ENCODE data around the gene SYT17.

SYT17 gene

GRCh38 chr16:19269098-19269497 is 101.1 kb downstream of the SYT17 start:
- DNase-seq: no peak

DNA sequence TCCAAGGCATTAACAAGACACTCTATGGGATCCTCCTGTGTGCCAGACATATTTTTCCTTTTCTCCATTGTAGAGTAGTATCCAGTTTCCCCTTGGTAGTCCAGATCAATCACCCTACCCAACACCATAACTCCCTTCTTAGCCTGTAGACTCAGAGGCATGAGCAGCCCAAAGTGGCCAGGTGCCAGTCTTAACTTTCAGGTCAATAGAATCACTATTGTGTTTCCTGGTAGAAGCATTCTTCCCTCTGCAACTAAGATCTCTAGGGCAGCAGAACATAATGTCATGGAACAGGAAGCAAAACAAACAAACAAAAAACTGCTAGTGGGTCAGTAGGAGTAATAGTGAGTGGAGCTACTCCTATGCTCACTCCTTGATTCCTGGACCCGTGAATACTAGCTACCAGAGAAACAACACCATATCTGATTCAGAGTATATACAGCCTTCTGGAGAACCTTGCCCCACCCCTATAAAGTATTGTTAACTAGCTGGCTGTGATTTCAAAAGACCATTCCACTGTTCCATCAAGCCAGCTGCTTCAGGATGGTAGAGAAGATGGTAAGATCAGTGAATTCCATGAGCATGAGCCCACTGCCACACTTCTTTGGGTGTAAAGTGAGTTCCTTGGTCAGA is 106.2 kb downstream of the SYT17 start:
- no peak for DNase-seq

DNA sequence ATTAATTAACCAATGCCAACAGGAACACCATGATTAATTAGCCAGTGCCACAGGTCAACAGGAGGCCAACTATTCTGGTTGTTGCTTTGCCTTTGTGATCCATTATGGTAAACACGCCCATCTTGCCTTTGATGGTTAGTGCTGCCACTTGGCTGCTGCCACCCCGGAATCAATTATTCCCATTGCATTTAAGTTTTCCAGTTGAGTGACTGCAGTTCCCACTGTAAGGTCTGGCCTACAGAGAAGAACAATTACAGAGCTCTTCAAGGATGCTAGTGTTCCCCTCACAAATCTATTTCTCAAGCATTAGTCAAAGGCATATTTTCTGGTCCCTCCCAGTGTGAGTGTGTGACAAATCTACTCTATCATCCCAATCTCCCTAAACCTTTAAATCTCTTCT is 110.4 kb downstream of the SYT17 start:
- no peak for DNase-seq

- DNase-seq: no peak
These were observed 113.2 kb downstream of the SYT17 start for GRCh38 chr16:19281246-19281645.

DNA sequence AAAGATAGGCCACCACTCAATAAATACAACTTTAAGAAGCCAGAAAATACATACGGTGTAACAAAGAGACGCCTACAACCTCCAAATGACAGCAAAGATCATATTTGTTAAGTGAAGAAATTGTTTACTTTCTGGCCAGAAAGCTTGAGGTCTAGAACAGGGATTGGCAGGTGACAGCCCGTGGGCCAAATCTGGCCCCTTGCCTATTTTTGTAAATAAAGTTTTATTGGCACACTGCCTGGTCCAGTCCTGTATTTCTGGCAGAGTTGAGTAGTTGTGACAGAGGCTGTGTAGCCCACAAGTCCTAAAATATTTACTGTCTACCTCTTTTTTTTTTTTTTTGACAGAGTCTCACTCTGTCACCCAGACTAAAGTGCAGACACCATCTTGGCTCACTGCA is 114.1 kb downstream of the SYT17 start:
- DNase-seq: no peak

- DNase-seq: peak; percentile 4
These were observed 115.6 kb downstream of the SYT17 start for GRCh38 chr16:19283637-19284036.

DNA sequence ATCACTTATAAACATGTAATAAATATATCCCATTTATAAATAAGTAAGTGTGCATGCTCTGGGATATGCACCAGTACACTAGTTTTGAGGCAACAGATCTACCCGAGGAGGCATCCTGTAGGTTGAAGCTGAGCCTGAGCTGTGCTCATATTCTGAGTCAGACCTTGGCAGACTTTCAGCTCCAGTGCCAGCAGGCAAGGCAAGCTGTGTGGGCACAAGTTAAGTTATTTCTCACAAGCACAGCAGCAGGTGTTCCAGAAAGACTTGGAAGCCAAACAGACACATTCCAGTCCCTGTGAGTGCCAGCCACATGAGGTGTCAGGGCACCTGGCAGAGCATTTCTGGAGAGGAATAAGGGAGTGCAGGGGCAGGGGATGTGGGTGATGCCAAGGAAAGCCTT is 116.2 kb downstream of the SYT17 start:
- DNase-seq: peak; percentile 13

DNA sequence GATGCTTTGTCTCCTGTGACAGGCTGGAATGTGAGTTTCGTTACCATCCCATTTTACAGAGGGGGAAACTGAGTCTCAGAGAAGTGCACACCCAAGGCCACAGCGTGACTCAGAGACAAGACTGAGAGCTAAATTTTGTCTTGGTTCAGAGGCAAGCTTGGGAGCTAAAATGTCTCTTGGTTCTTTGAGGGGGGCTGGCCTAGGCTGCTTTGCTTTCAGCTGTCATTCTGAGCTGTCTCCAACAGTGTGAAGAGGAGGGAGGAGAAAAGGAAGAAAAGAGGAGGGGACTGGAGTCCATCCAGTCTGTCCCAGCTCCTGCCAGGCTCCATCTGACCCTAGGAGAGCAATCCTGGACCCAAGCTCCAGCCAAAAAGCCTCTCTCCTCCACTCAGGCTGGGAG is 117.4 kb downstream of the SYT17 start, which contains the start of gene CLEC19A:
Gene CLEC19A (plus strand): TSS at position 301 of the 400 bp plus-strand sequence. CDS start 121 bp downstream, outside the sequence.
- no peak for DNase-seq

DNA sequence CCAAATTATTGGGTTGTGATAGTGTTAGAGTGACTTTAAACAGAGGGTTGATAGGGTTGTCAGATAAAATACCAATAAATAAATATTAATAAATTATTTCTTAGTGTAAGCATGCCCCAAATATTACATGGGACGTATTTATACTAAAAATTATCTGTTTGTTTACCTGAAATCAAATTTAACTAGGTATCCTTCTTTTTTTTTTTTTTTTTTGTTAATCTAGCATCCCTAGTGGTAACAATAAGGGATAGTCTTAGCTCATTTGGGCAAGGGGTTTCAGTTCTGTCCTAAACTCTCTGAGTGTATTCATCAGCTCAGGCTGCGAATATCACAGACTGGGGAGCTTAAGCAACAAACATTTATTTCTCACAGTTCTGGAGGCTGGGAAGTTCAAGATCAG is 118.8 kb downstream of the SYT17 start:
- no peak for DNase-seq

DNA sequence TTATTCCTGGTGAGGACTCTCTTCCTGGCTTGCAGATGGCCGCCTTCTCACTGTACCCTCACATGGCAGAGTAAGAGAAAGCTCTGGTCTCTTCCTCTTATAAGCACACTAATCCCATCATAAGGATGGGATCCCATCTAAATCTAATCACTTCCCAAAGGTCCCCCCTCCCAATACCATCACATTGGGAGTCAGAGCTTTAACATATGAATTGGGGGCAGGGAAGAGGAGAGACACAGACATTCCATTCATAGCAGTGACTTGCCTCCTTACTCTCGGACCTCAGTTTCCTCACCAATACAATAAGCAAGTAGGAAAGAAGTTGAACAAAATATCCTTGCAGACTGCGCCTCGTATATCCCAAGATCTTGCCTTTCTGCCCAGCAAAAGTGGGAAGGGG is 119.2 kb downstream of the SYT17 start:
- DNase-seq: no peak

DNA sequence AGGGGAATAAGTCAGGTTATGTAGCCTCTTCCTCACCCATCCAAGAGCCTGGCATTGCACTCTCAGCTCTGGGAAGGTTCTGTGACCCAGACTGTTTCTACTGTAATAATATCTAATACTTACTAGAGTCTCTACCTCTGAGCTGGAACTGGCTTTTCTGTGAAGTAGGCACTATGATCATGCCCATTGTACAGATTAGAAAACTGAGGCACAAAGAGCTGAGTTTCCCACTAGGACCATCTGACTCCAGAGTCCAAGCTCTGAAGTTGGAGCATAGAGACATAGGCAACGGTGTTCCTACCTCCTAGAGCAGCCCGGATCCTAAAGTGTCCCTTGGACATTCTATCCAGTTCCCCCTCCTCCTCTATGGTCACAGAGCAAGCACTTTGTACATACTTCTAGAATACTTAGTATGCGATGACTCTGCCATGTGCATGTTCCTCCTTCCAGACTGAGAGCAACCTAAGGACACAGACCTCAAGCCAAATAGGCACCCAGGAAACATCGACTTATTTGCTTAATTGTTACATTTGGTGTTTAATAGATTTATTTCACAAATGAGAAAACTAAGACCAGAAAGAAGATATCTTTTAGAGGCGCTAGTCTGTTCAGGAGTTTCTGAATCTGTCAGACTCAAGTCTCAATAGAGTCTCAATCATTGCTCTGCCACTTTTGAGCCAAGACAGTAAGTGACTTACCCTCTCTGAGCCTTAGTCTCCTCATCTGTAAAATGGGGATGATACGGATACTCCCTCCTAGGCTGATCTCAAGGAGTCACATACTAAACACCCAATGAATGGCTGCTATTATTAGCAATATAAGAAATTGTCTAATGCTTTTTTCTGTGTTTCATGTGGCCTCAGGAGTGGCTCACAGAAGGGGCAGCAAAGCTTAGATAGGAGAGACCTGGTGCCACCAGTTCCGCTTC is 121.1 kb downstream of the SYT17 start:
- DNase-seq: no peak

- no peak for DNase-seq
These were observed 121.9 kb downstream of the SYT17 start for GRCh38 chr16:19289811-19290485.

DNA sequence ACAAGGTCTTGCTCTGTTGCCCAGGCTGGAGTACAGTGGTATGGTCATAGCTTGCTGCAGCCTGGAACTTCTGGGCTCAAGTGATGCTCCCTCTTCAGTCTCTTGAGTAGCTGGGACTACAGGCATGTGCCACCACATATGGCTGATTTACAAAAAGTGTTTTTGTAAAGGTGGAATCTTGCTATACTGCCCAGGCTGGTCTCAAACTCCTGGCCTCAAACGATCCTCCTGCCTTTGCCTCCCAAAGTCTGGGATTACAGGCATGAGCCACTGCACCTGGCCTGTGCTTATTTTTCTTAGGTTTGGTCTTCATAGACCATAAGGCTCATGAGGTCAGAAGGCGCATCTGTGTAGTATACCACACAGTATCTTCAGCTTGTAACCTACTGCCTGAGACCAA is 122.8 kb downstream of the SYT17 start:
- DNase-seq: no peak

- peak; percentile 10 for DNase-seq
These were observed 123.4 kb downstream of the SYT17 start for GRCh38 chr16:19291475-19291874.

GRCh38 chr16:19292186-19292585 is 124.1 kb downstream of the SYT17 start:
- no peak for DNase-seq

- peak; percentile 40 for DNase-seq
These were observed 126.2 kb downstream of the SYT17 start for GRCh38 chr16:19294156-19294649.

DNA sequence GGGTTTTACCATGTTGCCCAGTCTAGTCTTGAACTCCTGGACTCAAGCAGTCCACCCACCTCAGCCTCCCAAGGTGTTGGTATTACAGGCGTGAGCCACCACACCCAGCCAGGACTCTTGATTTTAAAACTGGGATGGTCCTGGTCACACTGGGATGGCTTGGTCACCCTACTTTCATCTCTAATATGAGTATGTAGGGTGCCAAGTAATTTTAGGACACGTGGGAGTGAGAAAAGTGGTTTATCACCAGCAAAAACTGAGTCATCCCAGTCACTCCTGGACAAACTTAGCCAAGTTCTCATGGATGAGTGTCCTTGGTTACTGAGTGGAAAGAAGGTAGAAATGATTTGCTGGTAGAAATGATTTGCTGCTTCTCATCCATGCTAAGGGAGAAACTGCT is 127.4 kb downstream of the SYT17 start:
- peak; percentile 8 for DNase-seq

- no peak for DNase-seq
These were observed 129.4 kb downstream of the SYT17 start for GRCh38 chr16:19297454-19297853.

DNA sequence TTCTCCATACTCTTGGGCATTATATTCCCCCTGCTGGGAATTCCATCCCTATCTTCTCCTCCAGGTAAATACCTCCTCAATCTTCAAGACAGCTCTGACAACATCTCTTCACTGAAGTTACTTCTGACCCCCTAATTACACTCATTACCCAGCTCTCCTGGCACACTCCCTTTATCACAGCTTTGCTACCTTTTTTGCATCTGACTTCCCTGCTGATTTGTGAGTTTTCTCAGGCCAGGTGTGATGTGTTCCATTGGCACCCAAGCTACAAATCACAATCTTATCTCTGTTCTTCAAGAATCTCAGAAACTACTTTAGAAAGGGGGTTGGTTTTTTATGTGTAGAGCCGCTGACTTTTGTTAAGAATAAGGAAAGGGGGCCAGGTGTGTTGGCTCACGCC is 131.5 kb downstream of the SYT17 start:
- DNase-seq: no peak

DNA sequence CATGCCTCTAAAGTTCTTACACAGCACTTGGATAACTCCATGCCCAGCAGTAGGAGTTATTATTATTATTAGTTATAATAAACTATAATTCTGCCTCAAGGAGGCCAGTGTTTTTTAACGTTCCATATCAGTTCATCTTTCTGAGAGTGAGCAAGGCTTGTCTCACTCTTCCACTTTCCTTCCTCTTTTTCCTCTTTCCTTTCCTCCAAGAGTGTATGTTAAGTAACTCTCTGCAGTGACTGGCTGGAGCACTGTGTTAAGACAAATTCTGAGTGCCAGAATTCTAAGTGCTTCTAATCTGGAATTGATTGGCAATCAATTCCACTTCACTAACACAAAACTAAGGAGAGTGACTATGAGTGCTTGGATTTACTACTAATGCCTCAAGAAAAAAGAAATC is 133.9 kb downstream of the SYT17 start:
- DNase-seq: no peak

- DNase-seq: no peak
These were observed 136.7 kb downstream of the SYT17 start for GRCh38 chr16:19304750-19305149.

GRCh38 chr16:19305443-19305842 is 137.4 kb downstream of the SYT17 start:
- no peak for DNase-seq

DNA sequence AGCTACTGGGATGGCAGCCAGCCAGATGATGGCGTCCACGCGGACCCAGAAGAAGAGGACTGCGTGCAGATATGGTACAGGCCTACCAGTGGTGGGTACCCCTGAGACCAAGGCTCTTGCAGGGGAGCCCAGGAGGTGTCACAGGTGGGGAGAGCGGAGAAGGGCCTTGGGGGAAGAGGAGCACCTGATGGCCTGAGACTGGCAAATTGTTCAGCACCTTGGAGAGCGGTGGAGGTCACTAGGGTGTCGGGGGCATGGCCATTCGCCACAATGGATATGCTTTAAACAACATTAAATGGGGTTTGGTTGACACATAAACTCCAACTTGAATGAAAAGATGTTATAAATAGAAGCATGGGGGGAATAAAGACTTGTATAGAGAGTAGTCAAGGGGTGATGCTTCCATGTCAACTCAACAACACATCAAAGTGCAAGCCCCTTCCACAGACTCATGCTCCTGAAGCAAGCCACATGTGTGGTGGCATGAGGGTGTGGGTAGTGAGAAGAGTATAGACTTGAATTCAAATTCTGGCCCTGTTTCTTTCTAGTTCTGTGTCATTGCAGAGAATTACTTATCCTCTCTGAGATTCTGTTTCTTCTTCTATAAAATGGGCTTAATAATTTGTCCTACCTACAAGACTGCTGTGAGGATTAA is 139.7 kb downstream of the SYT17 start:
- no peak for DNase-seq
